Tibial artery (tissue), 4 donors: ENCODE results near the gene EPHA7.

Experiments used
- DNase-seq, 2 donors: peaks; one replicate each; pipeline ENCODE4 v3.0.0-alpha.2; 2019
- H3K27ac ChIP-seq, 2 donors: fragments of 200-600 bp; sonication (generic) in 1 of 2; 1 replicate in 1 of 2; 2 replicates in 1 of 2; pipeline ENCODE4 v1.5.1; 2018 to 2019; ENCODE audit warnings: mild to moderate bottlenecking in 1 of 2
- H3K27me3 ChIP-seq, 2 donors: fragments of 200-600 bp; sonication (generic) in 1 of 2; one replicate each; pipeline versions ENCODE4 v1.5.1 to v1.6.0; 2016 to 2019
- H3K36me3 ChIP-seq, 3 donors: fragments of 200-600 bp; sonication (generic) in 2 of 3; one replicate each; pipeline ENCODE4 v1.5.1; 2016 to 2019; ENCODE audit warnings: mild to moderate bottlenecking in 2 of 3
- H3K4me1 ChIP-seq, 4 donors: fragments of 200-600 bp; sonication (generic) in 2 of 4; 1 replicate in 3 of 4; 2 replicates in 1 of 4; pipeline ENCODE4 v1.5.1; 2016 to 2019
- H3K4me3 ChIP-seq, 2 donors: fragments of 200-600 bp; sonication (generic) in 1 of 2; 1 replicate in 1 of 2; 2 replicates in 1 of 2; pipeline ENCODE4 v1.5.1; 2018 to 2019; ENCODE audit warnings: mild to moderate bottlenecking in 2 of 2
- H3K9me3 ChIP-seq, 3 donors: fragments of 200-600 bp; sonication (generic) in 1 of 3; one replicate each; pipeline ENCODE4 v1.5.1; 2016 to 2019
- intact Hi-C: fragments of 100-400 bp; cut with DNase I; formaldehyde crosslinking; loops from one replicate; pipeline ENCODE4 v1.15.0; 2023; ENCODE audit warnings: low total_unique reads
- TF ChIP-seq, protein P1 (sequence below), 2 experiments: fragments of 200-600 bp in 1 of 2; fragments of 450-650 bp in 1 of 2; IDR thresholded peaks; one replicate each; pipeline ENCODE4 v1.5.1; 2017 to 2019; ENCODE audit warnings: antibody characterized with exemption in 2 of 2, mild to moderate bottlenecking in 1 of 2, moderate library complexity in 1 of 2

The EPHA7 gene

DNA sequence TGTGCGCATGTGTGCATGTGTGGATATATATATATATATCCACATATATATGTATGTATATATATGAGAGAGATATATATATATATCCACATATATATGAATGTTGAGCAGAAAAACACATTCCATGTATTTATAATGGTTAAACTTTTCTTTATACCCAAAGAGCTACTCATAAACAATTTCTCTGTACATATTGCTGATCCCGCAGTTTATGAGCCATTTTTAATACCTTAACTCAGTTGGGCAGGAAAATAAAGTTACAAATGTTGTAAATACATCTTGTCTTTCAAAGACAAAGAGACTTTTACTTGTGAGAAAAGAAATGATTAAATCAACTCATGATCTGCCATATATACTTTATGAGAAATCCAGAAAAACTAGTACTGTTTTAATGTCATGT, 18.1 kb upstream of the EPHA7 start:
- intact Hi-C loops, result no loop called here
- no peak for DNase-seq
- H3K36me3 ChIP-seq, result no peaks in the 10 kb centered on the region
- TF ChIP-seq, protein P1, sequence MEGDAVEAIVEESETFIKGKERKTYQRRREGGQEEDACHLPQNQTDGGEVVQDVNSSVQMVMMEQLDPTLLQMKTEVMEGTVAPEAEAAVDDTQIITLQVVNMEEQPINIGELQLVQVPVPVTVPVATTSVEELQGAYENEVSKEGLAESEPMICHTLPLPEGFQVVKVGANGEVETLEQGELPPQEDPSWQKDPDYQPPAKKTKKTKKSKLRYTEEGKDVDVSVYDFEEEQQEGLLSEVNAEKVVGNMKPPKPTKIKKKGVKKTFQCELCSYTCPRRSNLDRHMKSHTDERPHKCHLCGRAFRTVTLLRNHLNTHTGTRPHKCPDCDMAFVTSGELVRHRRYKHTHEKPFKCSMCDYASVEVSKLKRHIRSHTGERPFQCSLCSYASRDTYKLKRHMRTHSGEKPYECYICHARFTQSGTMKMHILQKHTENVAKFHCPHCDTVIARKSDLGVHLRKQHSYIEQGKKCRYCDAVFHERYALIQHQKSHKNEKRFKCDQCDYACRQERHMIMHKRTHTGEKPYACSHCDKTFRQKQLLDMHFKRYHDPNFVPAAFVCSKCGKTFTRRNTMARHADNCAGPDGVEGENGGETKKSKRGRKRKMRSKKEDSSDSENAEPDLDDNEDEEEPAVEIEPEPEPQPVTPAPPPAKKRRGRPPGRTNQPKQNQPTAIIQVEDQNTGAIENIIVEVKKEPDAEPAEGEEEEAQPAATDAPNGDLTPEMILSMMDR (IDR thresholded peaks at IDR 0.05), result no peak
- no peak overlapping the region for H3K27ac ChIP-seq
- H3K4me3 ChIP-seq, result no peak overlapping the region
- no peaks in the 10 kb centered on the region for H3K9me3 ChIP-seq
- H3K4me1 ChIP-seq, result no peaks in the 10 kb centered on the region
- H3K27me3 ChIP-seq, result no peaks in the 10 kb centered on the region

DNA sequence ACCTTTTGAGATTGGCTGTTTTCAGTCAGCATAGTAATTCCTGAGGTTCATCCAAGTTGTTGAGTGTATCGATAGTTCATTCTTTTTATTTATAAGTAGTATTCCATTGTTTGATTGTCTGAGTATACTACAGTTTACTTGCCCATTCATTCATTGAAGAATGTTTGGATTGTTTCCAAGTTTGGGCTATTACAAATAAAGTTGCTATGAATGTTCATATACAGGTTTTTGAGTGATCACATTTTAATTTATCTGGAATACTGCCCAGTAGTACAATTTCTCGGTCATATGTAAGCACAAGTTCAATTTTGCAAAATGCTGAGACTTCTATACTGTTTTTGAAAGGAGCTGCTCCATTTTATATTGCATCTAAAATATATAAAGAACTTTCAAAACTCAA, 14.2 kb upstream of the EPHA7 start:
- intact Hi-C loops, result no loop called here
- H3K4me3 ChIP-seq, result no peak overlapping the region
- DNase-seq, result no peak
- no peaks in the 10 kb centered on the region for H3K27me3 ChIP-seq
- H3K4me1 ChIP-seq, result no peaks in the 10 kb centered on the region
- no peaks in the 10 kb centered on the region for H3K9me3 ChIP-seq
- TF ChIP-seq, protein P1 (IDR thresholded peaks at IDR 0.05), result no peak
- no peaks in the 10 kb centered on the region for H3K36me3 ChIP-seq
- H3K27ac ChIP-seq, result no peak overlapping the region

DNA sequence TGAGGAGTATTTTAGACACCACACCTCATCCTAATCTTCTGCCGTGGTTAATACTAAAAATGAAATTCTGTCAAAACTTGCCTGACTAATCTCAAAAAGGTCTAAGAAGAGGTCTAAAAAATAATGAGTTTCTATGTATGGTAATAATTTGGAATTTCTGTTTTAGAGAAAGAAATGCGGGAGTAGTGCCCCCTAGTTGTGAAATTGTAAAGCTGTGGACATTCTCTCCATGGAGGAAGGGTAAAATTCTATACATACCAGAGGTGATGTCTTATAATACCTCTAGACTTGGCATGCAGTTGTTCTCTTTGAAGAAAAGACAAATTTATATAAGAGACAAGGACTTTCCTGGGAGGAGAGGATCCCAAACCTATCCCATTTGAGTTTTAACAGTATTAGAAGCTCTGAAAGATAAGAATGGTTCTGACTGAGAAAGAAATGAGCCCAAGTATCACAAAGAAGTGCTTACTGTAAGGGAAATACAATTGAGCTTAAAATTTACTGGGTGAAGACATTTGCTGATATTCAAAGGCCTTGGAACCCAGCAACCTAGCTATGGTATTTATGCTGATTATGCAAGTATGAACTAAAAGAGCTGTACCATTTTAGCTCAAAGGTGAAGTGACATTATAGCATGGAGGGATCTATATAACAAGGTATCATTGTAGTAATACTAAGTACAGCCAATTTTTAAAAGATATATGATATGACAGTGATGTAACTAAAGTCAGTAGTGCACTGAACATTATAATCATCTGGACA, 5.1 kb upstream of the EPHA7 start:
- H3K36me3 ChIP-seq, result no peaks in the 10 kb centered on the region
- no peak overlapping the region for H3K4me3 ChIP-seq
- peaks cover 0 to 9% (median 3%) of the 10 kb centered on the region in 4 donors for H3K4me1 ChIP-seq
- TF ChIP-seq, protein P1 (IDR thresholded peaks at IDR 0.05), result peak in 1 of 2 experiments; percentile 28
- H3K27ac ChIP-seq, result no peak overlapping the region
- intact Hi-C loops, result no loop called here
- no peaks in the 10 kb centered on the region for H3K9me3 ChIP-seq
- peaks cover 0 to 30% of the 10 kb centered on the region in 2 donors for H3K27me3 ChIP-seq
- no peak for DNase-seq

DNA sequence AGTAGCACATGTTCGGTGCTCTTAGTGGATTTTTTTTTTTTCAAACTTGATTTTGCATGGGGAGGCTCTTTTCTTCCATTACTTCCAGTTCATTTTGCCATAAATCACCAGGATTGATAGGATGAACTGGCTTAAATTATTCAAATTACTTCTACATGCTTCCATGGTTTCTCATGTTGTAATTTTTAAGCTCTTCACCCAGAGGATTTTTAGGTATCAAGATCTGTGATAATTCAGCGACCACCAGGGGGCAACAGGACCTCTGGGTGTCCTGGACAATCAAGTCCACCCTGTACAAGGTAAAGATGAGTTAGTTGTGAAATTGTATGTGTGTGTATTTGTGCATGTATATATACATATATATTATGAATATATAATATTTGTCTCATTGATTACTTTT, 4.2 kb upstream of the EPHA7 start:
- peaks cover 0 to 37% of the 10 kb centered on the region in 2 donors for H3K27me3 ChIP-seq
- no peaks in the 10 kb centered on the region for H3K9me3 ChIP-seq
- H3K4me1 ChIP-seq, result peaks cover 0 to 17% (median 9%) of the 10 kb centered on the region in 4 donors
- DNase-seq, result no peak
- TF ChIP-seq, protein P1 (IDR thresholded peaks at IDR 0.05), result peak in 1 of 2 experiments; percentile 16
- H3K27ac ChIP-seq, result no peak overlapping the region
- intact Hi-C loops, result no loop called here
- H3K36me3 ChIP-seq, result no peaks in the 10 kb centered on the region
- H3K4me3 ChIP-seq, result no peak overlapping the region

DNA sequence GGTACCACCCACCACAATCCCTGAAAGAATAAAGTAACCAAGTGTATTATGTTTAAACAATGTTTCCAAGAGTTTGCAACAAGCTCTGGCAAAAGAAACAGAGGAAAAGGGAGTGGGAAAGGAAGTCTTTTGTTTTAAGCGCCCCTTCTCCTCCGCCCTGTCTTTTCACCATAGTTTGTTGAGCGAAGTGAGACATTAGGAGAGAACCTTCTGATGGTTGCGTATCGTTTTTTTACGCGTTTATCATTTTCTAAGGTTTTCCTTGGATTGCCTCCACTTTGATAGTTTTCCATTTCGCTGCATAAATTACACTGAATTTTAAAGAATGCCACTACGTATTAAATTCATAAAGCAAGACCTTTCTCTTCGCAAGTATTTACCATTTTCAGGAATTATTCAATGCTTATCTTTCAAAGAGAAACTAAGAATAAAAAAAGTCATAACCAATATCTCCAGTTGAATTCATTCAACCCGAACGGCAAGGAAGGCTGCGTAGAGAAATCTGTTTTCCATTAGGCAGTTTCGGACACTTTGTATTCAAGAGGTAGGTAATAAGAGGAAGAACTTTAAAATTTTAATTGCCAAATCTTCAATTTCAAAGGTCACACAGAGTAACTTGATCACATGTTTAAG, 920 bp upstream of the EPHA7 start:
- TF ChIP-seq, protein P1 (IDR thresholded peaks at IDR 0.05), result no peak
- H3K4me3 ChIP-seq, result peak overlapping the region; percentile 49 to 59
- peaks cover 0 to 40% (median 31%) of the 10 kb centered on the region in 4 donors for H3K4me1 ChIP-seq
- intact Hi-C loops, result no loop called here
- no peaks in the 10 kb centered on the region for H3K9me3 ChIP-seq
- H3K27ac ChIP-seq, result no peak overlapping the region
- H3K36me3 ChIP-seq, result no peaks in the 10 kb centered on the region
- DNase-seq, result no peak
- H3K27me3 ChIP-seq, result peaks cover 0 to 68% of the 10 kb centered on the region in 2 donors
